NCI-H146 treated with DMSO at 0.1 percent for 48 hours (cell line): Measurements from ENCODE around the gene PARD3B.

Experiments used
- DNase-seq: peaks from one replicate; lab custom pipeline; 2025; ENCODE audit not compliant: unreplicated experiment; lab: John Stamatoyannopoulos, UW

Gene PARD3B

DNA sequence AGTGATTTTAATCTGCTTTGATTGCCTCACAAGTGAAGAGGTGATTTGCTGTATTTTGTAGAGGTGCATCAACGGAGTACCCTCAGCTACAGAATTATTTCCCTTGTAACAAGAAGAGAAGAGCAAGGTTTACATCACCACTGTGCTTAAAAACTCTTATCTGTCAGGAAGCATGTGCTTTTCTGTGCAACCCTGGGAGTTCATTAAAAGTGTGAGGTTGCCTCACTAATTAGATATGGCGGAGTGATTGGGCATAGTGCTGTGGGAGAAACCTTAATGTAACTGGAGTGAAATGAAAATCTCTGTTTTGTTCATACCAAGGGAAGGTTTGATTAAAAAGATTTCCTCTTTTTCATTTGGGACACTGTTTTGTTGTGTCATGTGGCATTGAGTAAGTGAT is 544.7 kb downstream of the PARD3B start:
- DNase-seq = no peak

GRCh38 chr2:205091411-205091810 is 546.1 kb downstream of the PARD3B start:
- no peak for DNase-seq

DNA sequence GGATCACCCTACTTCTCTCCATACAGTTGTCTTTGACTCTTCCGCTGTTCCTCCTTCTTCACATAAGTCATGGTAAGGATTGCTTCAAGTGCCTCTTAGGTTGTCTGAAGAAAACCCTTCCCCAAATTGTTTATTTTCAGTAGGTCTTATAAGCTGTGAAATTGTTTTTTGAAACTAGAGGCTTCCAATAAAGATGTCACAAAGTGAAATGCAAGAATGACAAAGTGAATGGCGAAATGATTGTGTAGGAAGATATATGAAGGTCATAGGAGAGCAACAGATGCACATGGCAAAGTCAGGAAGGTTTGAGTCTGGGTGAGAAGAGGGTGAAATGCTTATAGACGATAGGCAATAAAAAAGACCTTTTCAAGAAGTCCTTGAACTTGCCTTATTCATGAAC is 548.8 kb downstream of the PARD3B start:
- DNase-seq = no peak

GRCh38 chr2:205103699-205104098 is 558.4 kb downstream of the PARD3B start:
- DNase-seq = no peak

GRCh38 chr2:205107810-205108209 is 562.5 kb downstream of the PARD3B start:
- no peak for DNase-seq

DNA sequence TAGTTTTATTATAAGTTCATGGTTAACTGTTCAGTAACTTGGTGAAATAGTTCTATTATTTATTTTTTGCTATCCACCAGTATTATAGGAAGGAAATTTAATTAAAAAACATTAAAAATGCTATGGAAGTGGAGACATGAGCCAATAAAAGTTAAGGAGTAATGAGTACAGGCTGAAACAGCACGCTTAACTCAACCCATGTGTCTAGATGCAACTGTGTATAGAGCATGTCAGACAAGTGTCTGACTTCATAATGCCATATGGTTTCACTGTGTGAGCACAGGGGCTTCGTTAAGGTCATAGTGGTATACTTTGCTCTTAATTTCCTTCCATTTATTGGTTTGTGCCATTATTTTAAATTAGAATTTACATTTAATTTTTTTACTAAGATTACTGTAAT is 570.2 kb downstream of the PARD3B start:
- DNase-seq = no peak

GRCh38 chr2:205117125-205117524 is 571.9 kb downstream of the PARD3B start:
- DNase-seq = no peak

DNA sequence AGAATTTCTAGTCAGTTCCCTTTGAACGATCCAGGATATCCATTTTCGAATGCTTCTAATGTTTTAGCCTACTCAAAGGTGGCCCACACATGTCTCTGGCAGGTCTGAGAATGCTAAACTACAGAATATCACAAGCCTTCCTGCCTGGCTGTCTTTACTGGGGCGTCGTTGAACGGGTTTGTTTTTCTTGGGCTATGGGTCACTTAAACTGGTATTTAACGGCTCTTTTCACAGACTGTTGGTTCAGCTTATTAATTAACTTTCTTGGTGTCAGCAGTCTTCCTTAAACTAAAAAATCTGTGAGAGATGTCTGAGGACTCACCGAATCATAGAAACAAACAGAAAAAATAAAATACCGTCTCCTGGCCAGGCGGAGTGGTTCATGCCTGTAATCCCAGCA is 573.9 kb downstream of the PARD3B start:
- no peak for DNase-seq

GRCh38 chr2:205128726-205129125 is 583.5 kb downstream of the PARD3B start:
- DNase-seq = no peak

DNA sequence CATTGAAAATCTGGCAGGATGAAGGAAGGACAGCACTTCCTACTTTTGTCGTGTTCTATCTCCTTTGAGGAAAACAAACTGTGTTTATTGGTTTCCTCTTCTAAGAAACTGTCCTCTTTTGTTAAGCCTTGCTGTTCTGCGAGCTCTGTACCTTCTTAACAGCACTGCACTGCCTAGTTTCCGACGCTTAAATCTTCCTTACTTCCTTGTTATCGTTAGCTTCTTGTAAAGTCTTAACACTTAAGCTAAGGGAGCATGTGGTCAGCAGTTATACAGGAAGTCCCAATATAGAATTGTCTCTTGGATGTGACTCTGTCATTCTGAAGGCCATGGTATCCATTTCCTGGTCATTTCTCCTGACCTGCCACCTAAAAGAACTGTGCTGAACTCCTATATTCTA is 584.3 kb downstream of the PARD3B start:
- DNase-seq = no peak

GRCh38 chr2:205130111-205130829 is 585.0 kb downstream of the PARD3B start:
- DNase-seq = no peak

GRCh38 chr2:205133544-205133943 is 588.3 kb downstream of the PARD3B start:
- no peak for DNase-seq

- DNase-seq = no peak
These were observed 593.5 kb downstream of the PARD3B start for GRCh38 chr2:205138735-205139134.

- DNase-seq = peak; percentile 80
These were observed 594.7 kb downstream of the PARD3B start for GRCh38 chr2:205139822-205140463.

GRCh38 chr2:205141381-205141780 is 596.1 kb downstream of the PARD3B start:
- DNase-seq = no peak

DNA sequence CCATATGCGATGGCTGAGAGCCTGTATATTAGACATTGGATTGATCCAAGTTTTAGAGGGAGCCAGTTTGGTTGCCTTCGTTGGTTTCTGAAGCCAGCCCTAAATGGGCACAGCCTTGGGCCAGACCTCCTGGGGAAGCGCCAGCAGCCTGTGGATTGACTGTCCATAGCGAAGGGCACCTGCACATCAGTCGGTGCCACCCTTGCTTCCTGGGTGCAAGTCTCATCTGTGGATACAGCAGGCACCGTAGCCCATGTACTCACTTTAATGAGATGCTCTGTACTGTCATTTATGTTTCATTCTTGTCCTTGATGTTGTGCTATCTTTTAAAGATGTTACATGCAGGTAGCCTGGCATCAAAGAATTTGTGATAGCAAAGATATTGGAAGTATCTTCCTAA is 600.6 kb downstream of the PARD3B start:
- DNase-seq = no peak

GRCh38 chr2:205148755-205149154 is 603.5 kb downstream of the PARD3B start:
- no peak for DNase-seq

- no peak for DNase-seq
These were observed 611.2 kb downstream of the PARD3B start for GRCh38 chr2:205156457-205156856.

- no peak for DNase-seq
These were observed 613.1 kb downstream of the PARD3B start for GRCh38 chr2:205158404-205158803.

DNA sequence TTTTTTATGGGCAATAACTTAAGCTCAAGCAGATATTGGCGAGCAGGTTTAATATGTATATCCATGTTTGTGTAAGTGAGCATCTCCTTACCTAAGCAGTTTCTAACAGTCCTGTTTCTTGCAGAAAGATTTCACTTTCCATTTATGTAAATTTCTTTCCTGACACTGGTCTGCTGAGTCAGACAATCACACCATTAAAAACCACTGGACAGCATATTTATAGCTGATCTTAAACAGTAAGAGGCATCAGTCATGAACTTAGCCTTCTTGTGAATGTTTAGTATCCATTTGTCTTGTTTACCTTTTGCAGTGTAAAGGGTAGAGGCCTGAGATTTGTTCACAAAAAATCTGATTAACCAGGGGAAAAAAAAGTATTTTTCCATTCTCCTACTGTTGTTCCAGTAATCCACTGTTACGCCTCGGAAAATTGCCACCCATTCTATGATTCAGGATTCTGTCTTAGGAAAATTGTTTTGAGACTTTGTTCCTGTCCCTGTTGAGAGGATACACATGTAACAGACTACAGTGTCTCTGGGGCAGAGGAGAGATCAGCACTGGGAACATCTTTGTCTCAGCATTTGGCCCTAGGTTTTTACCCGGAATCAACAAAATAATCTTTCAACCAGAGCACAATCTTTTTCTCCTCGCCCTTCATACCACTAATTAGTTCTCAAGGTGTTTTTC is 616.0 kb downstream of the PARD3B start:
- DNase-seq = no peak

GRCh38 chr2:205166745-205167144 is 621.5 kb downstream of the PARD3B start:
- DNase-seq = no peak

DNA sequence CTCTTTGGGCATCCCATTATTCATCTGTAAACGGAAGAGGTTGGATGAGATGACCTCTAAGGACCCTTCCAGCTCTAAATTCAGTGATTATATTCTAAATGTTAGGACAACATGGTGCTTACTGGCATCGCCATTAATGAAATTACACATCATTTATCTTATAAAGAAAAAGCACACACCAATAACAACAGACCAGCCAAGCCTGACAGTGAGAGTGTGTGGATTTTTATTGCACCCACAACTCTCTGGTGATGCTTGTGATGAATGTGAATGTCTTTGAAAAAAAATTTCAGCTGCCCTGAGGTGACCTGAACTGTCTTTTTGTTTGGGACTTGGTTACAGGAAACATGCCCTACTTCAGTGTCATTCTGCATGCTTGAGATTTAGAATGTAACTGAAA is 623.7 kb downstream of the PARD3B start:
- DNase-seq = no peak
